HG03025 (cell line): ENCODE measurements around the gene PLEKHB1.
A peak's percentile ranks its signal among the peaks of the same experiment; 100 is the strongest.

Experiments used
- ATAC-seq: cut with Tn5 transposase; IDR thresholded peaks from one replicate; pipeline ENCODE4 v1.9.1; 2021; ENCODE audit warnings: mild to moderate bottlenecking, moderate library complexity; ENCODE audit not compliant: unreplicated experiment, low FRiP score

Gene PLEKHB1

DNA sequence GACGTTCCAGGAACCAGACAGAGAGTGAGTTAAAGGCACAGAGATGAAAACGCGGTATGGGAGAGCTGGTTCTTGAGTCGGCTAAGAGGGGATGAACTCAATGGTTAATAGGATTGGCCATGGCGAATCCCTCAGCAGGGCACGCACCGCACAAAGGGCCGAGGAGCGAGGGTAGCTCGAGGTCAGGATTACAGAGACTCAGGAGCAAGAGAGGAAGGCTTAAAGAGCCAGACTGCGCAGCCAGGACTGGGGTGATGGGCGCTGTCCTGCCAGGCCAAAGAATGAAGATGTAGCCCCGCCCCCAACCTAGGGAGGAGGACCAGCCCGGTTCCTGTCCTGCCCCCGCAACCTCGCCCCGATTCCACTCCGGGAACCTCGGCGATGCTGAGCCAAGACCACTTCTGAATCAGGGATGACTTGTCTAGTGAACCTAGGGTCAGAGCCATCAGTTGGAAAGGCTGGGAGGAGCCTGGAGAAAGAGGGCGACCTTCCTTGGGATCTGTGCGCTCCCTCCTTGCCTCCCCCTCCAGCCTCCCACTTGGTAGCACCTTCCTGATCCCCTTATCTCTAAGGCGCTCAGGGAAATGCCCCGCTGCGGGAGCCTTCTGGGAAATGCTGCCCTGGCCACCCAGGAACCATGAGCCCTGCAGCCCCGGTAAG, at the start of gene PLEKHB1:
Gene PLEKHB1, plus strand, starts transcription at position 610 of the 660 bp plus-strand sequence. Its CDS starts 28 bp downstream, at position 638.
- ATAC-seq = no peak

DNA sequence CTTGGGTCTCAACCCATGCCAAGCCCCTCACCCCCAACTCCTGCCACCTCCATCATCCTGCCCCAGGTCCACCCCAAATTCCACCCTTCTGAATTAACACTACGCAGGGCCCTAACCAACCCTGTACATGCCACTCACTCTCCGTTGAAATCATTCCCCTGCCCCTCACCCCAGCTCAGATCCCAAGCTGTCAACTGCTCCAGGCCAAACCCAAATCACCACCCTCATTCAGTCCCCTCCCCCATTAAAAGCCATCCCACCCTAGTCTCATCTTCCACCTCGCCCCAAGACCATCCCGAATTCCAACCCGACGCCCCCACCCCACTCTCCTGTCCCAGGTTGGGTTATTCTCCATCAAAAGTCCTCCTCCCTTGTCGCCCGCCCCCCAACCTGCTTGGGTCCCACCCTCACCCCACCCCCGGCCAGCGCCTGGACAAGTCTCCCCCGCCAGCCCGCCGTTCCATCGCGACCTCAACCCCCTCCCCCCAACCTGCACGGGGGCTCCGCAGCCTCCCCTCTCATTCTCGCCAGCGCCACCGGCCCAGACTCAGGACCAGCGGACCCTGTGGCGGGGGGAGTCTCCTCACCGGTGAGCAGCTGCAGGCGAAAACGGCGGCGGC, 48.9 kb upstream of the PLEKHB1 start:
- no peak for ATAC-seq

- peak; percentile 89 for ATAC-seq
Measured at GRCh38 chr11:73597956-73598718, 48.2 kb upstream of the PLEKHB1 start, which contains the start of gene FAM168A. FAM168A (minus strand) TSS chr11:73598112; CDS start chr11:73468474, 129,638 bp downstream.

DNA sequence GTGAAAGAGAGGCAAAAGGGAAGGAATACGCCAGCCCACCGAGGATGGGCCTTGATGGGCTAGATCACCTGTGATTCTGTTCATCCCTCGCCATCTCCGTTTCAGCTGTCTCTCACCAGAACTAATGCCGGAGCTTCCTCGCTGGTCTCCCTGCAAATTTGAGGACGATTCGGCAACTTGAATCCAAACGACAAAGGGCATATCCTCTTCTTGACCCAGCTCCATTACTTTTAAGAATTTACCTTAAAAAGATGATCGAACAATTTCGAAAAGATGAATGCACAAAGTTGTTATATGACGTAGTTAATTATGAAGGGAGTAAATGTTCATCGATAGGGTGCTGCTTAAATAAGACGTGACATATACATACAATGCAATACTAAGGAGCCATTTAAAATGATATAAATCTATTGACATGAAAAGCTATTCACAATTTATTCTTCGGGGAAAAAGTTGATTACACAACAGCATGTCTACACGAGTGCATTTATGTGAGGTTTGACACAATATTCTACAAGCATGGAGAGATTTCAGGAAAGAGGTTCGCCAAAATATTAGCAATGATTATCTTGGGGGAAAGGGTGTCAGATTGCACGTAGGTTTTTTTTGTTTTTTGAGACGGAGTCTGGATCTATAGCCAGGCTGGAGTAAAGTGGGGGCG, 47.5 kb upstream of the PLEKHB1 start:
- ATAC-seq = peak; percentile 9

GRCh38 chr11:73612601-73613140, 33.7 kb upstream of the PLEKHB1 start:
- ATAC-seq = no peak

GRCh38 chr11:73614591-73614990, 31.8 kb upstream of the PLEKHB1 start:
- ATAC-seq = no peak

- ATAC-seq = no peak
Measured at GRCh38 chr11:73622926-73623593, 23.3 kb upstream of the PLEKHB1 start.

DNA sequence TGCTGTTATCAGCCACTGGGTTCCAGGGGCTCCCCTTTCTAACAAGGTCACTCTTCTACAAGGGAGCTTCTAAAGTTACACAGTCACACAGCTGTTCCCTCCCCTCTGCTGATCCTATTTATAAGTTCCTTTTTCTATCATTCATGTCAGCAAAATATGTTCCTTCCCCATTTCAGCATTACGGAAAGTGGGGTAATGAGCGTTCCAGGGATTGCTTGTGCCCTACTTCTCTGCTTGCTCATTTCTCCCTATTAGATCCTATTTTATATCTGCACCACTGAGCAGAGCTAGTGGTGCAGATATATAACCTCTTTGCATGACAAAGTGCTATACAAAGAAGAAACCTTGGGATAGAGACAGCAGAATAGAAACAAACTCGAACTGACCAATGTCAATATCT, 22.7 kb upstream of the PLEKHB1 start:
- no peak for ATAC-seq

DNA sequence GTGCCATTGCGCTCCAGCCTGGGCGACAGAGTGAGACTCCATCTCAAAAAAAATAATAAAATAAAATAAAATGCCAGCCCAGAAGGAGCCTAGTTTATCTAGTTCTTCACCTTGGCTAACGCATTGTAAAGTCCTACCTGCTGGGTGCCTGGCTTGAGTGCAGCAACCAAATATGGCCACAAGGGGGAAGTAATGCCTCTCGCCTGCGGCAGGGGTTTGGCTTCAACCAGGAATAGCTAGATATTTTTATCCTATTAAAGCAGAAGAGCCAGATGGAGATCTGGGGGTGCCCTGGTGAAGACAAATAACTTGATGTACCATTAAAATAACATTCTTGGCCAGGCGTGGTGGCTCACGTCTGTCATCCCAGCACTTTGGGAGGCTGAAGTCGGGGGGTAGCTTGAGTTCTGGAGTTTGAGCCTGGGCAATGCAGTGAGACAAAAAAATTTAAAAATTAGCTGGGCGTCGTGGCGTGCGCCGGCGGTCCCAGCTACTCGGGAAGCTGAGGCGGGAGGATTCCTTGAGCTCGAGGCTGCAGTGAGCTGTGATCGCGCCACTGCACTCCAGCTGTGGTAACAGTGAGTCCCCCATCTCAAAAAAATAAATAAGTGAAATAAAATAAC, 20.6 kb upstream of the PLEKHB1 start:
- no peak for ATAC-seq

- ATAC-seq = no peak
Measured at GRCh38 chr11:73629907-73630306, 16.5 kb upstream of the PLEKHB1 start.

DNA sequence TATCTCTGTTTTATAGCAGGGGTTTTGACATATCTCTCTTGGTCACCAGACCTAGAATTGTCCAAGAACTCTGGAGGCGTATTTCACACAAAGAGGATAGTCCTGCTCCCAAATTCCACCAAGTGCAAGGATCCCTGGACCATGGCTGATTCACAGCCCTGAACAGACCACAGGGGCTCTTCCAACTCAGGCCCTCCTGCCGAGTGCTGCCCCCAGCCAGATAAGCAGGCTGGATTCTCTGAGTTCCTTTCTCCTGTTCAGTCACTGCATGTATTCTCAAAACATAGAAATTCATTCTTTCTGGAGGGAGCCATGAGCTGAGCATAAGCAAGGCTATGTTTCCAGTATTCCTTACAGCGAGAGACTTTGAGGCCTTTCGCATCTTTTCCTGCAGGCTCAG, 13.4 kb upstream of the PLEKHB1 start:
- ATAC-seq = no peak

GRCh38 chr11:73633999-73634398, 12.4 kb upstream of the PLEKHB1 start:
- no peak for ATAC-seq

GRCh38 chr11:73635721-73636120, 10.7 kb upstream of the PLEKHB1 start:
- ATAC-seq = no peak

DNA sequence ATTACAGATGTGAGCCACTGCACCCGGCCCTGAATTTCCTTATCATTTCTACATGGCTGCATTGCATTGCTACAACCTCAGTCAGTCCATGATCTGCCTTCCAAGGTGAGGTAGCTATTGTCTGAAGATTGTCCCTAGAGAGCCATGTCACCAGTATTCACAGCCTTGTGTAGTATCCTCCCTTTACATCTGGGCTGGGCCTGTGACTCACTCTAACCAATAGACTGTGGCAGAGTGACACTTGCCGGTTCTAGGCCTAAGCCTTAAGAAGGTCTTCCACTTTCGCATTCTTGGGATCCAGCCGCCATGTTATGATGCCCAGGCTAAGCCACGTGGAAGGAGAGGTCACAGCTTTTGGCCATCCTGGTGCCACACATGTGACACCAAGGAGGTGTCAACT, 10.1 kb upstream of the PLEKHB1 start:
- no peak for ATAC-seq

- no peak for ATAC-seq
Measured at GRCh38 chr11:73637012-73637411, 9.4 kb upstream of the PLEKHB1 start.

DNA sequence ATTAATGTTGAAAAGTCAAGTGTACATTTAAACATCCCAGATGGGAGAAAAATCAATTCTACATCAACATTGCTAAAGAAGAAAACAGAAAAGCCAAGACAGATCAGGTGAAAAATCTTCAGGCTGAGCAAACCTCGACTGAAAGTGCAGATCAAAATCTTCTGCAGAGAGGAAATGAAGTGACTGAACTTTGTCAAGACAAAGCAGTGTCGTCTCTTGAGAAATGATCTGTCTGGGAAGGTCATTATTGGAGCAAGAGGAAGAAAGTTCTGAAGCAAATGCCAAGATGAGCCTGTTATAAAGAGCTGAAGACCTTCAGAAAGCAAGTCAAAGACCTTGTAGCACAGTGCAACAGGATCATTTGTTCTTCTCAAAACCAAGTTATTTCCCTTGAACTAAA, 5.8 kb upstream of the PLEKHB1 start:
- no peak for ATAC-seq

GRCh38 chr11:73641668-73642067, 4.7 kb upstream of the PLEKHB1 start:
- no peak for ATAC-seq

GRCh38 chr11:73645121-73645969, 1.0 kb upstream of the PLEKHB1 start:
- ATAC-seq = no peak
